ENCODE results near the gene HADH. TPM values are rescaled to one million over a fixed set of nuclear protein-coding genes. Genes with fewer than 3 reads are reported as not detected.

HADH gene
- total RNA-seq, 1 experiment from 2014 or later = 39.8 TPM

DNA sequence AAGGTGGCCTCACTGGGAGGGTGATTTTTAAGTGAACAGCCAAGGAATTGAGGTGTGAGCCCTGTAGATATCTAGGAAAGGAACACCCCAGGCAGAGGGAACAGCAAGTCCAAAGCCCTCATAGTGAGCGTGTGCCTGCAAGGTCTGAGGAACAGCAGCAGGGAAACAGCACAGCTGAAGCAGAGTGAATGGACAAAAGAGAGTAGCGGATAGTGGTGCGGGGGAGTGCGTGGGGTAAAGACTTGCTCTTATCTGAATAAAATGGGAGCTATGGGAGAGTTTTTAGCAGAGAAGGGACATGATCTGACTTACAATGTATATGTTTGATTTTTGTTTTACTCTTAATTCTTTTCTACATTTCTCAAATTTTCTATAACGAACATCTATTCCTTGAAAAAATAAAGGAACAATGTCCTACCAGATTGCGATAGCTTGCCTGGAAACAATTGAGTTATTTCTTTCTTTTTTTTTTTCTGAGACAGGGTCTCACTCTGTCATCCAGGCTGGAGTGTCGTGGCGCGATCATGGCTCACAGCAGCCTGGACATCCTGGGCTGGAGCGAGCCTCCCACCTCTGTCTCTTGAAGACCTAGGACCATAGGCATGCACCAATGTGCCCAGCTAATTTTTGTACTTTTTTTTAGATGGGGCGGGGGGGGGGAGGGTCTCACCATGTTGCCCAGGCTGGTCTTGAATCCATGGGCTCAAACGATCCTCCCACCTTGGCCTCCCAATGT is 19.5 kb upstream of the HADH start:
- Mint-ChIP-seq H3K36me3 (no peaks in the 10 kb centered on the region), H3K27ac (no peak overlapping the region), H3K9me3 (peaks cover 8% of the 10 kb centered on the region), H3K4me1 (no peaks in the 10 kb centered on the region), H3K4me3 (no peak overlapping the region), H3K27me3 (ENCODE audit: low read depth) (no peaks in the 10 kb centered on the region; the same call in 1 of the 2 replicates)
- TF ChIP-seq NR1H2 (CRISPR knock-in tag; IDR thresholded peaks at IDR 0.05) = no peak
- TF ChIP-seq ZNF121 (CRISPR knock-in tag; IDR thresholded peaks at IDR 0.05) = no peak
- TF ChIP-seq TP53 (CRISPR knock-in tag; IDR thresholded peaks at IDR 0.05) = no peak
- TF ChIP-seq ARID4B (CRISPR knock-in tag; IDR thresholded peaks at IDR 0.05; ENCODE audit: borderline replicate concordance) = no peak
- TF ChIP-seq, protein P1, sequence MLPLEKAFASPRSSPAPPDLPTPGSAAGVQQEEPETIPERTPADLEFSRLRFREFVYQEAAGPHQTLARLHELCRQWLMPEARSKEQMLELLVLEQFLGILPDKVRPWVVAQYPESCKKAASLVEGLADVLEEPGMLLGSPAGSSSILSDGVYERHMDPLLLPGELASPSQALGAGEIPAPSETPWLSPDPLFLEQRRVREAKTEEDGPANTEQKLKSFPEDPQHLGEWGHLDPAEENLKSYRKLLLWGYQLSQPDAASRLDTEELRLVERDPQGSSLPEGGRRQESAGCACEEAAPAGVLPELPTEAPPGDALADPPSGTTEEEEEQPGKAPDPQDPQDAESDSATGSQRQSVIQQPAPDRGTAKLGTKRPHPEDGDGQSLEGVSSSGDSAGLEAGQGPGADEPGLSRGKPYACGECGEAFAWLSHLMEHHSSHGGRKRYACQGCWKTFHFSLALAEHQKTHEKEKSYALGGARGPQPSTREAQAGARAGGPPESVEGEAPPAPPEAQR (CRISPR knock-in tag; IDR thresholded peaks at IDR 0.05) = no peak
- no peak for TF ChIP-seq E2F4 (CRISPR knock-in tag; IDR thresholded peaks at IDR 0.05; ENCODE audit: borderline replicate concordance, low read depth)
- no peak for TF ChIP-seq NFE2L1 (CRISPR knock-in tag; IDR thresholded peaks at IDR 0.05)
- TF ChIP-seq ZNF317 (CRISPR knock-in tag; IDR thresholded peaks at IDR 0.05; ENCODE audit: borderline replicate concordance, low read depth) = no peak
- no peak for TF ChIP-seq NFYB (CRISPR knock-in tag; conservative IDR thresholded peaks at IDR 0.05; ENCODE audit: low read depth)
- no peak for TF ChIP-seq ATF2 (CRISPR knock-in tag; IDR thresholded peaks at IDR 0.05; ENCODE audit: borderline replicate concordance, low read depth)
- no peak for TF ChIP-seq AFF4 (CRISPR knock-in tag; IDR thresholded peaks at IDR 0.05; ENCODE audit: borderline replicate concordance)
- TF ChIP-seq IRF2 (CRISPR knock-in tag; IDR thresholded peaks at IDR 0.05; ENCODE audit: borderline replicate concordance, low read depth) = no peak
- TF ChIP-seq, protein P2, sequence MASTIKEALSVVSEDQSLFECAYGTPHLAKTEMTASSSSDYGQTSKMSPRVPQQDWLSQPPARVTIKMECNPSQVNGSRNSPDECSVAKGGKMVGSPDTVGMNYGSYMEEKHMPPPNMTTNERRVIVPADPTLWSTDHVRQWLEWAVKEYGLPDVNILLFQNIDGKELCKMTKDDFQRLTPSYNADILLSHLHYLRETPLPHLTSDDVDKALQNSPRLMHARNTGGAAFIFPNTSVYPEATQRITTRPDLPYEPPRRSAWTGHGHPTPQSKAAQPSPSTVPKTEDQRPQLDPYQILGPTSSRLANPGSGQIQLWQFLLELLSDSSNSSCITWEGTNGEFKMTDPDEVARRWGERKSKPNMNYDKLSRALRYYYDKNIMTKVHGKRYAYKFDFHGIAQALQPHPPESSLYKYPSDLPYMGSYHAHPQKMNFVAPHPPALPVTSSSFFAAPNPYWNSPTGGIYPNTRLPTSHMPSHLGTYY (CRISPR knock-in tag; IDR thresholded peaks at IDR 0.05) = no peak
- no peak for TF ChIP-seq SP1 (CRISPR knock-in tag; conservative IDR thresholded peaks at IDR 0.05)
- no peak for TF ChIP-seq ZNF425 (CRISPR knock-in tag; conservative IDR thresholded peaks at IDR 0.05)
- no peak for TF ChIP-seq OVOL2 (CRISPR knock-in tag; IDR thresholded peaks at IDR 0.05; ENCODE audit: borderline replicate concordance)
- TF ChIP-seq, protein P3, sequence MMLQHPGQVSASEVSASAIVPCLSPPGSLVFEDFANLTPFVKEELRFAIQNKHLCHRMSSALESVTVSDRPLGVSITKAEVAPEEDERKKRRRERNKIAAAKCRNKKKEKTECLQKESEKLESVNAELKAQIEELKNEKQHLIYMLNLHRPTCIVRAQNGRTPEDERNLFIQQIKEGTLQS (CRISPR knock-in tag; conservative IDR thresholded peaks at IDR 0.05) = no peak
- TF ChIP-seq PRRX2 (CRISPR knock-in tag; IDR thresholded peaks at IDR 0.05) = no peak
- no peak for TF ChIP-seq KAT7 (CRISPR knock-in tag; IDR thresholded peaks at IDR 0.05; ENCODE audit: borderline replicate concordance)
- TF ChIP-seq HMGA2 (CRISPR knock-in tag; IDR thresholded peaks at IDR 0.05) = no peak
- POLR2A ChIA-PET = no interaction called here
- no peak for DNase-seq (ENCODE audit: low spot score)
- no peak for ATAC-seq
- CTCF ChIA-PET = no interaction called here
